DLD1 (cell line): ENCODE measurements around the gene FNDC7.
"Not testable (repeated sequence)": the region's sequence is repeated elsewhere in the genome, so short reads cannot be mapped to it uniquely, and the experiment has no call there.

Source experiments
- in situ Hi-C: cut with HindIII; loops from 2 replicates; pipeline ENCODE4 v1.10.0; 2017; ENCODE audit warnings: low sequenced_read_pairs

FNDC7 gene

GRCh38 chr1:108742253-108742652 is 29.5 kb downstream of the FNDC7 start:
- in situ Hi-C loops, result no loop called here

- in situ Hi-C loops, result no loop called here
Observed at GRCh38 chr1:108745980-108746381, 33.3 kb downstream of the FNDC7 start.

DNA sequence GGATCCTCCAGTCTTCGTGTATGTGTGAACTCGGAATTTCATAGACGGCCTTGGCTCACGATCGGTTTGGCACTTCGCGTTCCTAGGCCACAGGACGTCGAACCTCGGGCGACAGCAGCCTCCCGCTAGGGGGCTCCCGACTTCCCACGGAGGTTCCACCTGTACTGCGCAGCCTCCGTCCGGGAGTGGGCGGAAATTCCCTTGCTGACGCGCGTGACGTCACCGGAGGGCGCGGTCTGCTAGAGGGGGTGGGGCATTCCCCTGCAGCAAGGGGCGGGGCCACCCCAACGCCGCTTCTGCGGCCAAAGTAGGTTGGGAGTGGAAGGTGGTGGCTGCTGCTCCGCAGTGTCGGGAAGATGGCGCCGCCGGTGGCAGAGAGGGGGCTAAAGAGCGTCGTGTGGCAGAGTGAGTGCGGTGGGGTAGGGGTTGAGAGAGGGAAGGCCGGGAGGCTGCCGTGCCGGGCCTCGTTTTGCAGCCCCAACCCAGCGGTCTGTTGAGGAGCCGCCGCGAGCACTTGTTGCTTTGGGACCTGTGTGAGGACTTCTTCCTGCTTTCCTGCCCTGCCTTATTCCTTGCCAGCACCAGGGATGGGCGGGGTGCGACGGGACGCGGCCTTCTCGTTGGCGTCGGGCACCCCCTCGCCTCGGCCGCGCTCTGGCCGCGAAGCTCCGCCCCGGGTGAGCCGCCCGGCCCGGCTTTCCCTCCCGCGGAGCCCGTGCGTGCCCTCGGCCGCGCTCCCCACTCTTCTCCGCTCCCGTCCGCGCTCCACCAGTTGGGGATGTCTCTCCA is 33.9 kb downstream of the FNDC7 start, which contains the start of gene STXBP3:
Gene STXBP3 (plus strand): TSS at position 293 of the 789 bp plus-strand sequence. CDS start 64 bp downstream, at position 357.
- in situ Hi-C loops, result no loop called here

DNA sequence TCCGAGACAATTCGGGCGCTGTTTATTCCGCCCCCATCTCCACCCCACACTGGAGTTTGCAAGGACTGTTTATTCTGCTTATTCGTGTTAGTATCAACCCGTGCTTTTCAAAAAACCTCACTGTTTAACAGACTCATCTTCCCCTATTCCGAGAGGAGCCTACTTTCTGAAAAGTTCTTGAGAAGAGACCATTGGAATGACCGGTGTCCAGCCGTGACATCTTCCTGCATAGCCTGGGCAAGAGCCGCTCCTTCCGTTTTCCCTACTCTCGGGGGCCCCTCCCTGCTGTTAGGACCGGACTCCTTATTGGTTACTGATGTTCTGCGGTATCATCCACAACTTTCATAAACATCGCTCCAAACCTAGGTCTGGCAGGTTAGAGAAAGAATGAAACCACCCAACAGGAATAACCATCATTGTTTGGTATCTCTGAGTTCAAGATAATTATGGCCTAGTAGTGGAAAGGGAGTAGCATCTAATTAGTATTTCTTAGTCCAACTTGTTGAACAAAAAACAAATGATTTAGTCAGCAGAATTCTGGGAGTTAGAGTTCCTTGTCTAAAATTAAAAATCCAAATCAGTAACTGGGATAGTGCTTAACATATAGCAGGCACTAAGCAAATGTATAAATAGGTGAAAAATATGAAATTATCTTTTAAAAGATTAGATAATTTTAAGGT is 34.6 kb downstream of the FNDC7 start:
- in situ Hi-C loops, result no loop called here

DNA sequence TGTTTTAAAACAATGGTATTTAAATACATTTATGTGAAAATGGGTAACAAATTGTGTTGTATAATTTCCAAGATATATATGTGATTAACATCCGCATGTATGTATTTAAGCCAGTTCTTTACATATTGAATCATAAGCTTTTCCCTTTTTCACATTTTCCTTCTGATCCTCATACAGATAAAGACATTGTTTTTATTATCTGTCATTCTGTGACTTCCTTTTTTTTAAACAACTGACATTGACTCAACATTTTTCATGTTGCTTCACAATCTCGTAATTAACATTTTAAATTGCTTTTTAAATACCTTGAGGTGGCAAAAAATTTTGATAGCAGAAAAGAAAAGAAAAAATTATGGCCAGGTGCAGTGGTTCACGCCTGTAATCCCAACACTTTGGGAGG is 35.2 kb downstream of the FNDC7 start:
- in situ Hi-C loops, result no loop called here

- in situ Hi-C loops, result no loop called here
Observed at GRCh38 chr1:108749081-108749480, 36.4 kb downstream of the FNDC7 start.

DNA sequence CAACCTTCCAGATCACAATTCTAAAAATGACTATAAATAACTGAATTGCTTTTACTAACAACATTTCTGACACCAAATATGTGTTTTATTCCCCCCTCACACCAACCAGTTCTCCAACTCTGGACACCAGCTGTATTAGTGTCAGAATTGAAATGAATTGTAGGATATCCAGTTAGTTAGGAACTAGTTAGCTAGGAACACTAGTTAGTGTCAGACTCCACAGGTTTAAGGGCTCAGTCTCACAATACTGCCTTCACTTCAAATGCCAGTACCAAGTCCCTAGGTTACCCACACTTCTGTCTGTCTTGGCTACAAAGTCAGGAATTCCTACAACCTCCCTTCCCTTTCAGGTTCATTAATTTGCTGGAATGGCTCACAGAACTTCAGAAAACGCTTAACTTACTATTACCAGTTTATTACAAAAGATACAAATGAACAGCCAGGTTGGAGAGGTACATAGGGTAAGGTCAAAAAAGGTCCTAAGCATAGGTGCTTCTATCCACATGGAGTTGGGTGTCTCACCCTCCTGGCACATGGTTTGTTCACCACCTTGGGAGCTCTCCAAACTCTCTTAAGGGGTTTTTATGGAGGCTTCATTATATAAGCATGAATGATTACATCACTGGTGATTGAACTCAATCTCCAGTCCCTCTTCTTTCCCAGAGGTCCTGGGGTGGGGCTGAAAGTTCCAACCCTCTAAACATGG is 37.9 kb downstream of the FNDC7 start:
- in situ Hi-C loops, result no loop called here

GRCh38 chr1:108753363-108753762 is 40.7 kb downstream of the FNDC7 start:
- in situ Hi-C loops, result no loop called here

DNA sequence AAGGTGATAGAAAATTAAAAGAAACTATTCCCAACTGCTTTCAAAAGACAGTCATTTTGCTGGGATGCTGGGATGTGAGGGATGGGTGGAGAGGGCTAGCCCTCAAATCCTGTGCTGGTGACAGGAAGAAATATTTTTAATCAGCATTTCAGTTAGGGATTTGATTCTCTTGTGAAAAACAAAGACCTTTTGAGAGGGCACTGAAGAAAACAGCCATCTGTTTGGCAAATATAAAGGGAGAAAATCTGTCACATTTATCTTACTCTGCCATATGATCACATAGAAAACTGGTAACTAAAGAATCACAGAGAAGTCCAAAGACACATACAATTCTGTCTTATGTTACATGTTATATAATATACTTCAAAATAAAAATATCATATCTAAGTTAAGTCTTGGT is 46.1 kb downstream of the FNDC7 start:
- in situ Hi-C loops, result no loop called here

DNA sequence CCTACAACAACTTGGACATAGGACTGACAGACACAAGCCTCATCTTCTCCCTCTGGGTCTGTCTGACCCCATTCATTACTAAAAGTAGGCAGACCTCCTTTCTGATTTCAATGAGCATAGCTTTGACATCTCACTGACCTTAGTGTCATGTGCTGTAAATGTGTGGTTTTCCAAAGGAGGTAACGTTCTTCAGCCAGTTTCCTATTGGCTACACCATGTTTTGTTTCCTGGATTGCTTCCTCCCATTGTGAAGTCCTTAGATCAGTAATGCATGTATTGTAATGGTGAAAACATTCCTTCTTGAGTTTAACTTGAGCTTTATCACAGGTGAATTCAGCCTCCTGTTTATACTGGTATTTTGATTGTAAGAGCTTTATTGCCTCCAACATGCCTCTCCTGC is 54.4 kb downstream of the FNDC7 start:
- in situ Hi-C loops, result no loop called here

- in situ Hi-C loops, result no loop called here
Observed at GRCh38 chr1:108767708-108768107, 55.0 kb downstream of the FNDC7 start.

DNA sequence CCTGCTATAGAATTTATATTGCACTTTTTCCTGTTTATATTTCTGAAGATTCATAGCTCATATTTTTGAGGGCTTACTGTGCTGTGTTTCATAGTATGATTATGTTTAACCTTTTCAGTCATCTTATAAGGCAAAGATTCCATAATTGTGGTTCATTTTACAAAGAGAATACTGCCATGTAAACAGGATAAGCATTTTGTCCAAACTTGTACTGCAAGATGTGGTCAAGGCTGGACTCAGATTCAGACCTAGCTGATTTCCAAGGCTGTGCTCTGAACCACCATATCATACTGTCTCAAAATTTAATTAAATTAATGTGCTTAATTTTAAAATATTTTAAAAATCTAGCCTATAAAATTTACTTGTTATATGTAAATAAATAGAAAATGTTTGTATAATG is 65.1 kb downstream of the FNDC7 start:
- in situ Hi-C loops, result no loop called here

DNA sequence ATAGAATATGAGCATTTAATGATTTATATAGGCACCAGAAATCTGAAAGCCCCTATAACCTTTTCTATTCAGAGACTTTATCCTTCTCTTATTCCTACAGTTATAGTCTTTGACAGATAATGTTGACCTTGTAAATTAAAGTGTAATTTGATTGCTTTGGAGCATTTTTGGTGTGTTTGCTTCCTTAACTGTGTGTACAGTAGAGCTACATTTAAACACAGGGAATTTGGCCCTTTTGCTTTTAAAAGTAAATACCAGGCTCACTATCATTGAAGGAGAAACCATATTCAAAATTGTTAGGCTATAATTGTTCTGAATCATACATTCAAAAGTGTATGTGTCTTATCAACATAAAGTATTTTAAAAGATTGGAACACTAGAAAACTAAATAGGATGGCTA is 66.7 kb downstream of the FNDC7 start:
- in situ Hi-C loops, result no loop called here

DNA sequence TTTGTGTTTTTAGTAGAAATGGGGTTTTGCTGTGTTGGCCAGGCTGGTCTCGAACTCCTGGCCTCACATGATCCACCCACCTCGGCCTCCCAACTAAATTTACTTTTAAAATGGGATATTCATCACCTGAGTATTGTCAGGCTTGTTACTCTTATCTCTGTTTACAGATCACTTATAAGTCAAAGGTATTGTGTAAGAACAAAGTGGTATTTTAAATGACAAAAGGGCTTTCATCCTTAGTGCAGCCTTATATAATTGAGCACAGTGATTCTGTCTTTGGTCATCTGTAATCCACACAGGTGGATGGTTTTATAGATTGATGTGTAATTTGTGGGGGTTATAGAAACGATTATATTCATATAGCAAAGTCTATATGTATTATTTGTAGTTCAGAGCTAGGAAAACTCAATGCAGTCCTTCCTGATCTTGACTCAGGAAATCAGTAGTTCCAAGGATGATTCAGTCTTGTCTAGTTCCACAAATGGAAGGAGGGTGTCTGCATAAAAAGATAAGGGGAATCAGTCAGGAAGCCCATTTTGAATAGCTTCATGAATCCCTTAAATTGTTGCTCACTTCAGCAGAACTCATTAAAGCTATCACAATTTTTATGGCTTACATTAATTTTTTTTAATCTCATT is 68.3 kb downstream of the FNDC7 start:
- in situ Hi-C loops, result no loop called here

GRCh38 chr1:108781575-108781944 is 68.9 kb downstream of the FNDC7 start:
- in situ Hi-C loops, result not testable (repeated sequence)

DNA sequence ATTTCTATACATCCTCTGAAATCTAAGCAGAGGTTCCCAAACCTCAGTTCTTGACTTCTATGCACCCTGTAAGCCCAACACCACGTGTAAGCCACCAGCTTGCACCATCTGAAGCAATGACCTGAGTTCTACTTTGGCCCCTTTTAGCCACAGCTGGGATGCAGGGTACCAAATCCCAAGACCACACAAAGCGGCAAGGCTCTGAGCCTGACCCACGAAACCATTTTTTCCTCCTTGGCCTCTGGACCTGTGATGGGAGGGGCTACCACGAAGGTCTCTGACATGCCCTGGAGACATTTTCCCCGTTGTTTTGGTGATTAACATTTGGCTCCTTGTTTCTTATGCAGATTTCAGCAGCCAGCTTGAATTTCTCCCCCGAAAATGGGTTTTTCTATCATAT is 72.6 kb downstream of the FNDC7 start:
- in situ Hi-C loops, result no loop called here

- in situ Hi-C loops, result no loop called here
Observed at GRCh38 chr1:108785880-108786279, 73.2 kb downstream of the FNDC7 start.

DNA sequence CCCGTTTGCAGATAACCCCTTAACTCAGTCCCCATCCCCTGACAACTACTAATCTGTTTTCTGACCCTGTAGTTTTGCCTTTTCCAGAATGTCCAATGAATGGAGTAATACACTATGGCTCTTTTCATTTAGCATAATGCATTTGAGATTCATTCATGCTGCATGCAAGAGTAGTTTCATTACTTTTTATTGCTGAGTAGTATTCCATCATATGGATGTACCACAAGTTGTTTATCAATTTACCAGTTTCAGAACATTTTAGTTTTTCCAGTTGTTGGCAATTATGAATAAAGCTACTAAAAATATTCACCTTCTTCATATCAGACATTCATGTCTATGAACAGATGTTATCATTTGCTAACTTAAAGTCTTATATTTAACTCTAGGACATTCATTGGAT is 79.1 kb downstream of the FNDC7 start:
- in situ Hi-C loops, result no loop called here
